ENCODE results near the gene VPS37D.

Gene VPS37D

GRCh38 chr7:73717025-73717807 is 49.6 kb downstream of the VPS37D start:
- Histone ChIP-seq H3K4me3 (ENCODE audit: severe bottlenecking) (no peak overlapping the region), H3K9me3 (ENCODE audit: severe bottlenecking) (no peaks in the 10 kb centered on the region), H3K36me3 (ENCODE audit: low read depth) (peaks cover 31% of the 10 kb centered on the region), H3K27ac (ENCODE audit: poor library complexity, severe bottlenecking) (peak overlapping the region; percentile 66), H3K4me1 (ENCODE audit: insufficient read depth, poor library complexity, severe bottlenecking) (peaks cover 28% of the 10 kb centered on the region), H3K27me3 (ENCODE audit: insufficient read depth, poor library complexity, severe bottlenecking) (no peaks in the 10 kb centered on the region)
- TF ChIP-seq CTCF (IDR thresholded peaks at IDR 0.05; ENCODE audit: poor library complexity, severe bottlenecking) = no peak
- ATAC-seq (ENCODE audit: low read depth) = no peak
- no peak for DNase-seq (ENCODE audit: low spot score)

- H3K9me3 ChIP-seq (ENCODE audit: severe bottlenecking) = no peaks in the 10 kb centered on the region
- peak overlapping the region; percentile 95 for H3K4me3 ChIP-seq (ENCODE audit: severe bottlenecking)
- DNase-seq (ENCODE audit: low spot score) = no peak
- ATAC-seq (ENCODE audit: low read depth) = peak; percentile 50
- TF ChIP-seq CTCF (IDR thresholded peaks at IDR 0.05; ENCODE audit: poor library complexity, severe bottlenecking) = no peak
- peaks cover 28% of the 10 kb centered on the region for H3K4me1 ChIP-seq (ENCODE audit: insufficient read depth, poor library complexity, severe bottlenecking)
- peaks cover 27% of the 10 kb centered on the region for H3K36me3 ChIP-seq (ENCODE audit: low read depth)
- H3K27ac ChIP-seq (ENCODE audit: poor library complexity, severe bottlenecking) = peak overlapping the region; percentile 66
- no peaks in the 10 kb centered on the region for H3K27me3 ChIP-seq (ENCODE audit: insufficient read depth, poor library complexity, severe bottlenecking)
Measured at GRCh38 chr7:73717991-73718405, 50.4 kb downstream of the VPS37D start.

GRCh38 chr7:73718438-73718881 is 50.8 kb downstream of the VPS37D start:
- Histone ChIP-seq H3K36me3 (ENCODE audit: low read depth) (peaks cover 24% of the 10 kb centered on the region), H3K27ac (ENCODE audit: poor library complexity, severe bottlenecking) (peak overlapping the region; percentile 66), H3K27me3 (ENCODE audit: insufficient read depth, poor library complexity, severe bottlenecking) (no peaks in the 10 kb centered on the region), H3K4me1 (ENCODE audit: insufficient read depth, poor library complexity, severe bottlenecking) (peaks cover 28% of the 10 kb centered on the region), H3K4me3 (ENCODE audit: severe bottlenecking) (peak overlapping the region; percentile 95), H3K9me3 (ENCODE audit: severe bottlenecking) (no peaks in the 10 kb centered on the region)
- DNase-seq (ENCODE audit: low spot score) = no peak
- TF ChIP-seq CTCF (IDR thresholded peaks at IDR 0.05; ENCODE audit: poor library complexity, severe bottlenecking) = no peak
- ATAC-seq (ENCODE audit: low read depth) = no peak

- no peak for TF ChIP-seq CTCF (IDR thresholded peaks at IDR 0.05; ENCODE audit: poor library complexity, severe bottlenecking)
- H3K27ac ChIP-seq (ENCODE audit: poor library complexity, severe bottlenecking) = peak within 1 kb of the TSS; percentile 66
- H3K36me3 ChIP-seq (ENCODE audit: low read depth) = peaks cover 19% of the 10 kb centered on the region; the same call in 1 of the 2 replicates
- no peaks in the 10 kb centered on the region for H3K27me3 ChIP-seq (ENCODE audit: insufficient read depth, poor library complexity, severe bottlenecking)
- H3K4me3 ChIP-seq (ENCODE audit: severe bottlenecking) = peak within 1 kb of the TSS; percentile 95
- peaks cover 28% of the 10 kb centered on the region for H3K4me1 ChIP-seq (ENCODE audit: insufficient read depth, poor library complexity, severe bottlenecking)
- no peaks in the 10 kb centered on the region for H3K9me3 ChIP-seq (ENCODE audit: severe bottlenecking)
- ATAC-seq (ENCODE audit: low read depth) (peak; percentile 22; the same call in 1 of the 3 replicates), DNase-seq (ENCODE audit: low spot score) (no peak)
Measured at GRCh38 chr7:73718905-73719805, 51.5 kb downstream of the VPS37D start, which contains the start of gene STX1A. TSS of gene STX1A (minus strand) at chr7:73719669. CDS start at chr7:73719631, 38 bp downstream.
